ENCODE data around the gene POM121L2.

The POM121L2 gene

DNA sequence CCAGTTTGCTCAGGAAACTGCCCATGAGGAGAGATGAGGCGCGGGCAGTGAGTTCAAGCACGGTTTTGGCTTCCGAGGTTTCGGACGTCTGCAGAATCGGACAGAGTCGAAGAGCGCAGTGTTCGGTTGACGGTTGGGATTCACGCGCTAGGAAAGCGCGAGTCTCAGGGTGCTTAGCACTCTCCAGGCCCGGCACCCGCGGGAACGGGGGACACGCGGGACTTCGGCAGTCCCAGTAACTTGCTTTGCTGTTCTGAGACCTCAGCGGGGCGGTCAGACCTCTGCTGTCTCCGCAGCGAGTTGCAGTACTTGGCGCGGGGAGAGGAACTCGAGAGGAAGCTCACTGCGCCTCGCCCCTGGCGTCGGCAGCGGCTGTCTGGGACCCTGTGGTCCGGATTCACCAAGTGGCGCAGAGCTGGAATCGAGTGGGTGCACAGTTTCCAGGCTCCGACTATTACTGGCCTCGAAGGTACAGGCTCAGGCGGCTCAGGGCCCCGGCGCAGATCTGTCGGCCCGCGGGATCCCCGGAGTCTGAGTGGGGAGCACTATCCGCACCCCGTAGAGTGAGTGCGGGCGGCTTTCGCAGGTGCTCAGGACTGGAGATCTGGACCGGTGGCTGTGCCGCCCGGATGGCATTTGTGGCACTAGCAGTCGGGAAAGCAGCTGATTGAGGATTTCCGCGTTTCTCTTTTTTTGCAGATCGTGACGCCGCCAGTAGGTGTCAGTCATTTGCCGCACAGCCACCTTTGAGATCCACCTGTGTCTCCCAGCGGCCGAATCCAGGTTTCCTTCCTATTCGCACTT lies at the start of gene POM121L2:
POM121L2 (minus strand) TSS at position 128 of the 804 bp plus-strand sequence; CDS start at position 25, 103 bp downstream.
- peak; percentile 61 to 81 (median 77) for DNase-seq

DNA sequence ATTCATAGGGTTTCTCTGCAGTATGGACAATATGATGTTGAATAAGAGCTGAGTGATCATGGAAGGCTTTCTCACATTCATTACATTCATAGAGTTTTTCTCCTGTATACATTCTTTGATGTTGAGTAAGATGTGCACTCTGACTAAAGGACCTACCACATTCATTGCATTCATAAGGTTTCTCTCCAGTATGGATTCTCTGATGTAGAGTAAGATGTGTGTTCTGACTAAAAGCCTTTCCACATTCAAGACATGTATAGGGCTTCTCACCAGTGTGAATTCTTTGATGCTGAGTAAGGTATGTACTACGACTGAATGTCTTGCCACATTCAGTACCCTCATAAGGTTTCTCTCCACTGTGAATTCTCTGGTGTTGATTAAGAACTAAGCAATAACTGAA lies 47.2 kb upstream of the POM121L2 start:
- DNase-seq = no peak

DNA sequence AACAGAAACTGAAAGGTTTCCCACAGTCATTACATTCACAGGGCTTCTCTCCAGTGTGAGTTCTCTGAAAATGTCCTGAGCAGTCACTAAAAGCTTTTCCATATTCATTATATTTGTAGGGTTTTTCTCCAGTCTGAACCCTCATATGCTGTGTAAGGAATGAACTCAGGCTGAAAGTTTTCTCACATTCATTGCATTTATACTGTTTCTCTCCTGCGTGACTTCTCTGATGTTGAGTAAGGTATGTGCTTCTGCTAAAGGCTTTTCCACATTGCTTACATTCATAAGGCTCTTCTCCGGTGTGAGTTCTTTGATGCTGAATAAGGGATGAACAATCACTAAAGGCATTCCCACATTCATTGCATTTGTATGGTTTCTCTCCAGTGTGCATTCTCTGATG lies 46.7 kb upstream of the POM121L2 start:
- DNase-seq = no peak

DNA sequence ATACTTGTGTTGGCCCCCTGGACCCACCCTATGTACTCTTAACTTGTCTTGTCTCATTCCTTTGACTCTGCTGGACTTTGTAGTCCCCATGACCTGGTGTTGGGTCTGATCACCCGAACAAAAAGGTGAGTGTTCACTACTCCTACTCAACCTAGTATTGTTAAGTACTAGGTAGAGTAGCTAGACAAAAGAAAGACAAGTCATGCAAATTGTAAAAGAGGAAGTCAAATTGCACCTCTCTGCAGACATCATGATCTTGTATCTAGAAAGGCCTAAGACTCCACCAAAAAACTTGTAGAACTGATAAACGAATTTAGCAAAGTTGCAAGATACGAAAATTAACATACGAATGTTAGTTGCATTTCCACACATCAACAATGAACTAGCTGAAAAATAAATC lies 40.8 kb upstream of the POM121L2 start:
- no peak for DNase-seq

DNA sequence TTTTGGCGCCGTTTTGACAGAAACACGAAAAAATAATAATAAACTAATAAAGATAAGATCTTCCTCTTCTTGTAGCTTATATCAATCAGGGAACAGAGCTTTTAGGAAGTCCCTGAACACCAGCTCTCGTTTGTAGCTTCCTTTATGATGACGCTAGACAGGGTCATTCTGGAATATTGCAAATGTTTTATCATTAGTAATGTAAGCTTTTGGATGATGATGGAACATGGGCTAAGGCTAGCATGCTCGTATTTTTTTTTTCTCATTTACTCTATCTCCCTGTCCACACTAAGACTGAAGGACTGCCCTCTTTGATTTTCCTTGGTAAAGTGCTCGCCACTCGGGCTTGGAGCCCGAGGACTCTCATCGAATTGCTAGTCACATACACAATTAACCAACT lies 22.1 kb upstream of the POM121L2 start:
- DNase-seq = no peak

DNA sequence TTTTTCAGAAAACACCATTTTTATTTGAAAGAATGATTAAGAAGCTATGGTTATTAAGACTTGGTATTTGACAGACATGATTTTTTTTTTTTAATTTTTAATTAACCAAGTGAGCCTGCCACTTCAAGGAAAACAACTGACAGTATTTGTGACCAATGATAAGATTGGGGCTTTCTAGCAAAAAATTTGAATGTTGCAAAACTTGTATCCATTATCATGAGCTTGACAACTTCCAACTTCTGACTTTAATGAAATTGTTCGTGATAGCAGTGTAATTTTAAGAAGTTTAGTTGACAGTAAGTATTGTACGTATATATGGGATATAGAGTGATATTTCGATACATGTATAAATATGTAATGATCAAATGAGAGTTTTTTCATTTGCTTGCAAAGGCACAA lies 21.6 kb upstream of the POM121L2 start:
- no peak for DNase-seq

DNA sequence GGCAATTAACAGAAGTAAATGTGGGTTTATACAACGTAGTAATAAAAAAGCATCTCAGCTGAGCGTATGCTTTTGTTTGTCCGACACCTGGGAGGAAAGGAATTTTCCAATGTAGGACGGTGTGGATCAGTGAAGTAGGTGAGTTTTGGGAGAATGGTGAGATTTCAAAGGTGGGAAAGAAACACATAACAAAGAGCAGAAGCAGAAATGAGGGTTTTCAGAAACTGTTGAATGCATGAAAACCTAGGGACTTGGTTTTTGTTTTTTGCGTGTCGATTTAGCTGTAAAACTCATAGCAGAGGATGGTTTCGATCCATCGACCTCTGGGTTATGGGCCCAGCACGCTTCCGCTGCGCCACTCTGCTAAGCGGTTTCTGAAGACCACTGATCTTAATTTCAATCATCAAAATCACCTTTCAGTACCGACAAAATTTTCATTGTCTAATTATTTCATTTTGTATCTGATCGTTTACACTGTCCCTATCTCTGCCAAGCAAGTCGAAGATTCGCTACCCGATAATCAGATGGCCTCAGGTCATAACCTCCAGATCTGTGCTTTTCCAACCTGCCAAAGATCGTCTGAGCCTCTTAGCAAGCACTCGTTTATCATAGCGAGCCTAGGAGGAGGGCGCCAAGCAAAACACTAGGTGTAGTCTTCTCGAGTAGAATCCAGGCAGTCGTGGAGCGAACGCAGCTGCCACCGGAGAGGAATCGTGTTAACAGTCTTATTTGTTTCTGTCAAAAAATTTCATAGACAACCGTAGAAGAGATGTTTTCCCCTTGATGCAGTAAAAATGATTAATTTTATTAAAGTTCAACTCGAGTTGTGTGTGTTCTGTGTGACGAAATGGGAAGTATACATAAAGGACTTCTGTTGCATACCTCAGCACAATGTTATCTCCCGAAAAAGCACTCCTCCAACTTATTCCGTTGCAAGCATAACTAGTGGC lies 20.9 kb upstream of the POM121L2 start:
- DNase-seq = peak in 2 of 3 experiments; percentile 27 to 70

DNA sequence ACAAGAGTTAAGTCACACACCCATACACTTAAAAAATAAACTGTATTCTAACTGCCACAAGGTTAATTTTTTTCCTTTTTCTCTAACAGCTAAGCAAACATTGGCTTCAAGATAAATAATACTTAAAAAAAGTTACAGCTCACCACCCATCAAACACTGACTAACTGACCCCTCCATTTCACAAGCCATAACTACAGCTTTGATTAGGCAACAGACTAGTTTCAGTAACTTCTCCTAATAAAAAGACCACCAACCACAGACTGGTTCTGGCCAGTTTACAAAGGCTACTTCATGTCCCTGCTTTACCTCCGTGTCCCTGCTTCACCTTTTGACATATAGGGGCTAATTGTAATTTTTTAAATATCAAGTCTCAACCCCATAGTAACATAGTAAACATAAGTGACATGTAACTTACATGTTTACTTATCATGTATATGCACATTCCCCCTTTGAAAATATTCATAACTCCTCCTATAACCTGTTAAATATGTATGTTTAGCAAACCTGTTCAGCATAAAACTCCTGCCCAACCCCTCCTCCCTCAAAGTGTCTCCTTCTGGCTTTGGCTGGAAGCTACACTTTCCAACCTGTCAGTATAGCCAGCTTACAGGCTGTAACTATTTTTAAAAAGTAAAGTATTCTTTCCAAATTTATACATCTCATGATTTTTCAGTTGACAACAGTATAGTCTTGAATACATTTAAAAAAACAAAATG lies 15.1 kb upstream of the POM121L2 start:
- no peak for DNase-seq

DNA sequence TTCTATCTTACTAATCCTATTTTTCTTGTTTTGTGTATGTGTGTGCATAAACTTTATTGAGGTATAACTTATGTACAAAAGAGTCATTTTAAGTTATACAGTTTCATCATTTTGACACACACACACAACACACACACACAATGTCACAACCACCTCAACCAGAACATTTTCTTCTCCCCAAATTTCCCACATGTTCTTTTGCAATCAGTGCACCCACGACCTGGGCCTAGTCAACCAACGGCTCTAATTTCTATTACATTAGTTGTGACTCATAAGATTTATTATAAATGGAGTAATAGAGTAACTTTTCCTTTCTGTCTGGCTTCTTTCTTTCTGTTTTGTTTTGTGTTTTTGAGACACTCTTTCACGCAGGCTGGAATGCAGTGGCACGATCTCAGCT lies 9.8 kb upstream of the POM121L2 start:
- no peak for DNase-seq

DNA sequence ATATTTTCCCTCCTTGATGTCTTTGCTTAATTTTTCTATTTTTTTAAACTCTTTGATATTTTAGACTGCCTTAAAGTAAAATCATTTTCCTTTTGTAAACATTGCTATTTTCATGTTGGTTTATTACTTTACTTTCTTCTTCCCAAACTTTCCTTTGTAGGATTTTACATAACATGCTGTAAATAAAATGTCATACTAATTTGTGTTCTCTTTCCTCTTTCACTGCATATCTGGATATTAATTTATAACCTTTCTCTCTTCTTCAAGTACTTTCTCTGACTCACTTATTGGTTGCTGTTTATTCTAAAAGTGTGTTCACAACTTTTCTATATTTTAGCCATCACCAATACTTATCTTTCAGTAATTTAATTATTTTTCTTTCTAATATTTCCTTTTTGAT lies 9.3 kb upstream of the POM121L2 start:
- no peak for DNase-seq

DNA sequence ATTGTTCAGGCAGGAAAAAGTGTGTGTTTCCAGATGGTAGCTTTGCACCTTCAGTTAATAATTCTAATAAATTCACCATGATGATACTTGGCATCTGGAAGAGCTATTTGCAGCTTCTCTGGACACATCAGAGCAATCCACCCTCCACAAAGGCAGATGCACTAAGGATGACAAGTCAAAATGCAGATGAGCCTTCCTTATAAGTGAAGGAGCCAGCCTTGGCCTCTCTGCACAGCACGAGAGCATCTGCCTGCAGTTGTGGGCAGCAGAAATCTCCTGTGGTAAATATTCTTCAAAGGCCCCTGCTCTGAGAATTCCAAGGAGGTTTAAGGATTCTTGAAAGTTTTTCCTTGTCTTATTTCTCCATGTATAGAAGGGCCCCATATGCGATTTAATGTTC lies 6.9 kb upstream of the POM121L2 start:
- no peak for DNase-seq

DNA sequence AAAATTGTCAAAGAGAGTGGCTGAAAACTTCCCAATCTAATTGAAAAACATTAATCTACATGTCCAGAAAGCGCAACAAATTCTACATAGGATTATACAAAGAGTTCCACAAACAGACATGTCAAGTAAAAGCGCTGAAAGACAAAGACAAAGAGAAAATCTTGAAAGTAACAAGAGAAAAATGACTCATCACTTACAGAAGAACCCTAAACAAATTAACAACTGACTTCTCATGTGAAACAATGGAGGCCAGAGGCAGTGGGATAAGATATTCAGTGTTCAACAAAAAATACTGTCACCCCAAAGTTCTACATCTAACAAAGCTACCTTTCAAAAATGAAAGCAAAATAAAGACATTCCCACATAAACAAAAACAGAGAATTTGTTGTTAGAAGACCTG lies 2.0 kb upstream of the POM121L2 start:
- no peak for DNase-seq

DNA sequence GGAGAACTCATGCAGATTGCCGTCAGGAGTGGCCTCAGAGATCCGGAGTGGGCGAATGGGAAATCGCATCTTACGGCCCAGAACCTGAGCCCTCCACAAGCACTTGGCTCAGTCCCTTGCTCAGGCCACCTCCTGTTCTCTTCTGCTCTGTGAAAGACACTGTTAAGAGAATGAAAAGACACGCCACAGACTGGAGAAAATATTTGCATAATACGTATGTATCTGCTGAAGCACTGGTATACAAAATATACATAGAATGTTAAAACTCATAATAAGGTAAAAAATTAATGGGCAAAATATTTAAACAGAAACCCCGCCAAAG lies 838 bp upstream of the POM121L2 start:
- DNase-seq = no peak

DNA sequence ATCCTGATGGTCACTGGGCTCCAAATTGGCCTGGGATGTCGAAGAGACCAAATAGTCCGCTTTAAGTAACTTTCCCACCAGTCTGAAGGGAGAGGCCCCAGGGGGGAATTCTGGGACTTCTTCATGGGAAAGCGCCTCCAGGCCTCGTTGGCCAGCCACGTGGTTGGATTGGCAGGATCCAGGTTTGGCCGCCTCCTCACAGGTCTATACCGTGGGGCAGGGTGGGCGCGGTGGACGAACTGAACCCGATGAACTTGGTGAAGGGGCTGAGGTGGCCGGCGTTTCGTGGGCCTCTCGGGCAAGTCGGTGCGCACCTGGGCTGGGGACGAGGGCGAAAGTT lies 297 bp downstream of the POM121L2 start:
- DNase-seq = no peak

DNA sequence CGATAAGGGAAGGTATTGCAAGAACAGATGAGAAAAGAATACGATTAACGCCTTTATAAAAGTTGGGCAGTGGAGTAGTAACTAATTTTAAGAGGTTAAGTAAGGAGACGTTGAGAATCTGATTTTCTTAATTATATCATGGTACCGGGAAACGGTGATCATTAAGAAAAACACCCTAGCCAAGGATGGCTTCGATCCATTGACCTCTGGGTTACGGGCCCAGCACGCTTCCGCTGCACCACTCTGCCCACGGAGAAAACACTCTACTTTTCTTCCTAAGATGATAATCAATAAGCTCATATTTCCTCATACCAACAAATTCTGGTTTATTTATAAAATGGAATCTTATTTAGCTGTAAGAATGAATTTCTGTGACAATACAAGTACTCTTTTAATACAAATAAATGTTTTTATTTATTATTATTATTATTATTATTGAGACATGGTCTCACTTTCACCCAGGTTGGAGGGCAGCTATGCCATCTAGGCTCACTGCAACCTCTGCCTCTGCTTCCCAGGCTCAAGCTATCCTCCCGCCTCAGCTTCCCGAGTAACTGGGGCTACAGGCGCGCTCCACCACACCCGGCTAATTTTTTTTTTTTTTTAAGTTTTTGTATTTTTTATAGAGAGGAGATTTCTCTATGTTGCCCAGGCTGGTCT lies 8.3 kb downstream of the POM121L2 start:
- DNase-seq = no peak

DNA sequence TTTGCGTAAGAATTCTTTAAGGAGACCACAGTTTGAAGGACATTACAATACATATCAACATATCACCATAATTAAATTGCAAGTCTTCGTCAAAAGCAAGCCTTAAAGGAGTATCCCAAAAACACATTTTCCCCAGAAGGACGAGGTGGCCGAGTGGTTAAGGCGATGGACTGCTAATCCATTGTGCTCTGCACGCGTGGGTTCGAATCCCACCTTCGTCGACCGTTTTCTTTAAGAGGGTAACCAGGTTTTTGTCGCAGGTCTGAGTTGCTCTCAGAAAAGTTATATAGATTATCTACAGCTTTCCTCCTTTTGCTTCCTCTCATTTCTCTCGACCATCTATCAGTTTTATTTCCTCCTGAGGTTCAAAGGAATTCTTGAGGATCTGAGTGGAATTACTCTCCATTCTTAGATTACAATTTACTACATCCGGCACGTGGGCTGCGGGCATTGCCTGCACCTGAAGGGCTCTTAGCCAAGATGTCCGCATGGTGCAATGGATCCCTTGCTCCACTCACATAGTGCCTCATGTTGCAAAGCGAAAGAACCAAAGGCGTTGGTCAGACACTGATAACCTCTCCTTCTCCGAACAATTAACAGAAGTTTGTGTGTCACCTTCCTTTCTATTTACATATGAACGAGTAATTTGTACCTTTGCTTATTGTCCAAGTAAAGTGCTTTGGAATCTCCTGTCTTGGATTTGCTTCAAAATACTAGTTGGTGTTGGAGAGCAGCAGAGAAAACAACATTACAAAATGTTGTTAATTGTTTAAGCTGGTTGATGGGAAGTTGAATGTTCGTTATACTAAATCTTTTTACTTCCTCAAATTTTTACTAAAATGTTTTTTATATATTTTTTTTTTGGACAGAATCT lies 14.0 kb downstream of the POM121L2 start:
- DNase-seq = peak in 1 of 3 experiments; percentile 46

DNA sequence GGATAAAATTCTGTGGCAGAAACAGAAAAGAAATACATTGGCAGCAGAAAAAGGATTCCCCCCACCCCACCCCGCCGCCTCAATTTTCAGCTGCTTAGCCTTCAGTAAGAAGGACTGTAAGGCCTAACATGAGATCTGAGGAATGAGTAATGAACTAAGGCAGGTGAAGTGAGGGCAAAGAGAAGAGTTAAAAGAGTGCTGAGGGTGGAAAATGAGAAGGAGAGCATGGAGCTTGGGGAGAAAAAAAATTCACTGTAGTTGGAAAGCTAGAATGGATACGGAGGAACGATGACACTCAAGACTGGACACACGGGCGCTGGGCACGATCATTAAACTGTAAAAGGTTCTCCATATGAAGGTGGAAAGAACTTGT lies 14.6 kb downstream of the POM121L2 start:
- DNase-seq = no peak

DNA sequence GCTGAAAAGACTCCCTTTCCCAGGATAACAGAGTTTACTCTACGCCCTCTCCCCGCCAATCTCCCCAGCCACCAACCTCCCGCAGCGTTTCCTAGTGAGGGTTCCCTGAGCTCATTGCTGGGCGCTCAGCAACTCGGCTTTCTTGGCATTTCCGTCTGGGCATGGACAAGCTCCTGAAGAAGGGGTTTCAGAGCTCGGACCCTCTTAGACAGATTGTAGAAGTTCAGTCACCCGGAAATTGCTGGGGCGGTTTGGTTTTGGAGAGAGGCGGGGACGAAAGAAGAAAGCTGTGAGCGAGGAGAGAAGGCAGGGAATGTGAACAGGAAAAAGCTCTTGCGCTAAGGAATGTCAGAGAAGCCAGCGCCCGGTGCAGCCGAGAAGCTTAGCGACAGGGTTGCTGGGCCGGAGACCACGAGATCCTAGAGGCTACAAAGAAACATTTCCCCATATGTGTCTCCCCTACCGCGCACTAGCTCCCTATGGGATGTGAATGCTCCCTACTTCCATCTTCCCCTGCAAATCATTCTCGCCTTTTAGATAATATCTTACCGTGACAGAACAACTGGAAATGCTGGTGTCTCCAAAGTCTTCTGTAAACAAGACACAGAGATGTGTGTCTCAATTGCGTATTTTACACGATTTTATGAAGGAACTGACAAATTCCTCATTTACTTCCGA lies 15.8 kb downstream of the POM121L2 start:
- DNase-seq = no peak

DNA sequence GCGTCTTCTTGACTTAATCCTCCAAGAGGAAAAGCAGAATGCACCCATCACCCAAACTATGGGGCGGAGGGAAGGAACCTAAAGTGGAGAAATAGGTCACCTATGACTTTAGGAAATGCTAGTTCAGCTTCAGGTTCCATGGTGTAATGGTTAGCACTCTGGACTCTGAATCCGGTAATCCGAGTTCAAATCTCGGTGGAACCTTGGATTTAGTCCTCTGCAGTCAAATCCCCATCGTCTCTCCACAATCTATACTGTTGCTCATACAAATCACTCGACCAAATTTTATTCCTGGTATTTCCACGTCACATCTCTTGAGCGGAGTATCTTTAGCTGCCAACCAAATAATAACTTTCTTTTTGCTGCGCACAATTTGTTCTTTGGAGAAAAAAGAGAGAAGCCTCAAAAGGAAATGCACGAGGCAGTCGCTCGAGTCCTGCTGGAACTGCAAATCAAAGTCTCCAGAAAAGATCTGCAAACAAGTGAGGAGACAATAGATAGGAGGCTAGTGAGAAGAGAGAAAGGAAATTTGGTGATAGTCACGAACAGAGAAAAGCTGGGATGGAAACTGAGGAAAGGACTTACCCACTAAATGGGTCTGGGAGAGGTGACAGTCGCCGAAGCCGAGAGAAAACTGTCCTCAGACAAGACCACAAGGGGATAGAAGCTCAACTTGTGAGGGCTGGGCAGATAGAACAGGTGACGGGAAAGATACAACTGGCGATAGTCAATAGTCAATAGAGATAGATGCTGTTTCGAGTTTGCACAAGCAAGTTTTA lies 16.6 kb downstream of the POM121L2 start:
- peak in 1 of 3 experiments; percentile 26 for DNase-seq

DNA sequence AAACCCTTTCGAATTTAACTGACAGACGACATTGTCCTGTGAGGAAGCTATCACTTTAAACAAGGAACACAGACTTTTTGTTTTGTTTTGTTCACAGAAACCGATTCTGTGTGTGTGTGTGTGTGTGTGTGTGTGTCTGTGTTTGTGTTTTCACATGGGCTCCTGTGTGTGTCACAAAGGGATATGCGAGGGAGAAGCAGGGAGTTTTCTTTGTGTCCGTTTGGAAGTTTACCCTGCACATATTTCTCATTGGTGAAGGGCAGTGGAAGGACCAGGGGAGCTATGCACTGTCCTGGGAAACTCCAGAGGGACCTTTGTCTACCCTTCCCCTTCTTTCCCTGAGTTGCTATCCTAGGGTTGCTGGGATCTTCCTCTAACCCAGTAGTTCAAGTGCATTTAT lies 17.7 kb downstream of the POM121L2 start:
- no peak for DNase-seq
